GM19328 (cell line): ENCODE measurements around the gene GPC6.

Experiments used
- ATAC-seq: cut with Tn5 transposase; IDR thresholded peaks from one replicate; pipeline ENCODE4 v1.9.1; 2021; ENCODE audit warnings: mild to moderate bottlenecking, moderate library complexity; ENCODE audit not compliant: unreplicated experiment

The GPC6 gene

GRCh38 chr13:93670866-93671265 is 444.3 kb downstream of the GPC6 start:
- ATAC-seq, result no peak

GRCh38 chr13:93672996-93673395 is 446.4 kb downstream of the GPC6 start:
- no peak for ATAC-seq

- no peak for ATAC-seq
Observed at GRCh38 chr13:93673885-93674284, 447.3 kb downstream of the GPC6 start.

- ATAC-seq, result no peak
Observed at GRCh38 chr13:93674337-93674755, 447.7 kb downstream of the GPC6 start.

GRCh38 chr13:93680329-93680728 is 453.7 kb downstream of the GPC6 start:
- ATAC-seq, result no peak

- ATAC-seq, result no peak
Observed at GRCh38 chr13:93685900-93686299, 459.3 kb downstream of the GPC6 start.

GRCh38 chr13:93686399-93686798 is 459.8 kb downstream of the GPC6 start:
- no peak for ATAC-seq

GRCh38 chr13:93687261-93687660 is 460.7 kb downstream of the GPC6 start:
- no peak for ATAC-seq

- ATAC-seq, result no peak
Observed at GRCh38 chr13:93689333-93689732, 462.7 kb downstream of the GPC6 start.

GRCh38 chr13:93690139-93690538 is 463.5 kb downstream of the GPC6 start:
- ATAC-seq, result no peak

- no peak for ATAC-seq
Observed at GRCh38 chr13:93698016-93698613, 471.5 kb downstream of the GPC6 start.

GRCh38 chr13:93700115-93700514 is 473.5 kb downstream of the GPC6 start:
- ATAC-seq, result no peak

- ATAC-seq, result no peak
Observed at GRCh38 chr13:93708308-93709075, 481.9 kb downstream of the GPC6 start.

GRCh38 chr13:93709506-93710244 is 483.1 kb downstream of the GPC6 start:
- no peak for ATAC-seq

GRCh38 chr13:93714171-93714570 is 487.6 kb downstream of the GPC6 start:
- ATAC-seq, result no peak

GRCh38 chr13:93715866-93716265 is 489.3 kb downstream of the GPC6 start:
- no peak for ATAC-seq

GRCh38 chr13:93716623-93717022 is 490.0 kb downstream of the GPC6 start:
- no peak for ATAC-seq

GRCh38 chr13:93721483-93721882 is 494.9 kb downstream of the GPC6 start:
- no peak for ATAC-seq

GRCh38 chr13:93723316-93723715 is 496.7 kb downstream of the GPC6 start:
- ATAC-seq, result no peak

- ATAC-seq, result no peak
Observed at GRCh38 chr13:93724187-93724586, 497.6 kb downstream of the GPC6 start.

GRCh38 chr13:93726173-93726957 is 499.8 kb downstream of the GPC6 start:
- no peak for ATAC-seq
